Measurements from ENCODE around the gene KDM4B.

Gene KDM4B

DNA sequence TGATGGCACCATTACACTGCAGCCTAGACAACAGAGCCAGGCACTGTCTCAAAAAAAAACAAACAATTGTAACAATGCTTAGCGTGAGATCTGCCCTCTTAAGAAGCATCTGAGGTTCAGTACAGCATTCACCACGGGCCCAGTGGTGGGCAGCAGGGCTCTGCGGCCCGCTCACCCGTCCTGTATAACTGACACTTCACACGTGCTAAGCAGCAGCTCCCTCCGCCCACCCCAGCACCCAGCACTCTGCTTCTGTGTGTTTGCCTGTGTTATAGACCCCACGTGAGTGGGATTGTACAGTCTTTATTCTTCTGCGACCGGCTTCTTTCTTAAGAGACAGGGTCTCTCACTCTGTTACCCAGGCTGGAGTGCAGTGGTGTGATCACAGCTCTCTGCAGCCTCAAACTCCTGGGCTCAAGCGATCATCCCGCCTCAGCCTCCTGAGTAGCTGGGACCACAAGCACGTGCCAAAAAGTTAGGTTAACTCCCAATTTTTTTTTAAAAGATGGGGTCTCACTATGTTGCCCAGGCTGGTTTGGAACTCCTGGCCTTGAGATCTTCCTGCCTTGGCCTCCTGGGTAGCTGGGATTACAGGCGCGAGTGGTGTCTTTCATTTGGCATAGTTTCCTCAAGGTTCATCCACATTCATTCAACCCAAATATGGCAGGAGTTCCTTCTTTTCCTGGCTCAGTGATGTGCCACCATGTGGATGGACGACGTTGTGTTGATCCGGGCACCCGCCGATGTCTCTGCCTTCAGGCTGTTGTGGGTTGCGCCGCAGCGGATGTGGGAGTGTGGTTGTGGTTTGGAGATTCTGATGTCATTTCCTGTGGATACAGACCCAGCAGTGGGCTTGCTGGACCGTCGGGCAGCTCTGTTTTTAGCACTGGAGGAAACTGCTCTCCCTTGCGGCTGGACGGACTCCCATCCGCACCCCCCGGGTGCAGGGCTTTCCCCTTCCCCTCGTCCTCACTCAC is 170.0 kb downstream of the KDM4B start:
- Histone ChIP-seq H3K27me3 (no peaks in the 10 kb centered on the region), H3K9me3 (no peaks in the 10 kb centered on the region; the same call in 1 of the 2 replicates), H3K36me3 (peaks cover 51% of the 10 kb centered on the region), H3K4me3 (ENCODE audit: low read depth, low read length) (no peak overlapping the region), H3K4me1 (peaks cover 39% of the 10 kb centered on the region)
- TF ChIP-seq, protein P1, sequence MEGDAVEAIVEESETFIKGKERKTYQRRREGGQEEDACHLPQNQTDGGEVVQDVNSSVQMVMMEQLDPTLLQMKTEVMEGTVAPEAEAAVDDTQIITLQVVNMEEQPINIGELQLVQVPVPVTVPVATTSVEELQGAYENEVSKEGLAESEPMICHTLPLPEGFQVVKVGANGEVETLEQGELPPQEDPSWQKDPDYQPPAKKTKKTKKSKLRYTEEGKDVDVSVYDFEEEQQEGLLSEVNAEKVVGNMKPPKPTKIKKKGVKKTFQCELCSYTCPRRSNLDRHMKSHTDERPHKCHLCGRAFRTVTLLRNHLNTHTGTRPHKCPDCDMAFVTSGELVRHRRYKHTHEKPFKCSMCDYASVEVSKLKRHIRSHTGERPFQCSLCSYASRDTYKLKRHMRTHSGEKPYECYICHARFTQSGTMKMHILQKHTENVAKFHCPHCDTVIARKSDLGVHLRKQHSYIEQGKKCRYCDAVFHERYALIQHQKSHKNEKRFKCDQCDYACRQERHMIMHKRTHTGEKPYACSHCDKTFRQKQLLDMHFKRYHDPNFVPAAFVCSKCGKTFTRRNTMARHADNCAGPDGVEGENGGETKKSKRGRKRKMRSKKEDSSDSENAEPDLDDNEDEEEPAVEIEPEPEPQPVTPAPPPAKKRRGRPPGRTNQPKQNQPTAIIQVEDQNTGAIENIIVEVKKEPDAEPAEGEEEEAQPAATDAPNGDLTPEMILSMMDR (IDR thresholded peaks at IDR 0.05; ENCODE audit: low read depth, low read length): no peak
- peak; percentile 20 for DNase-seq

DNA sequence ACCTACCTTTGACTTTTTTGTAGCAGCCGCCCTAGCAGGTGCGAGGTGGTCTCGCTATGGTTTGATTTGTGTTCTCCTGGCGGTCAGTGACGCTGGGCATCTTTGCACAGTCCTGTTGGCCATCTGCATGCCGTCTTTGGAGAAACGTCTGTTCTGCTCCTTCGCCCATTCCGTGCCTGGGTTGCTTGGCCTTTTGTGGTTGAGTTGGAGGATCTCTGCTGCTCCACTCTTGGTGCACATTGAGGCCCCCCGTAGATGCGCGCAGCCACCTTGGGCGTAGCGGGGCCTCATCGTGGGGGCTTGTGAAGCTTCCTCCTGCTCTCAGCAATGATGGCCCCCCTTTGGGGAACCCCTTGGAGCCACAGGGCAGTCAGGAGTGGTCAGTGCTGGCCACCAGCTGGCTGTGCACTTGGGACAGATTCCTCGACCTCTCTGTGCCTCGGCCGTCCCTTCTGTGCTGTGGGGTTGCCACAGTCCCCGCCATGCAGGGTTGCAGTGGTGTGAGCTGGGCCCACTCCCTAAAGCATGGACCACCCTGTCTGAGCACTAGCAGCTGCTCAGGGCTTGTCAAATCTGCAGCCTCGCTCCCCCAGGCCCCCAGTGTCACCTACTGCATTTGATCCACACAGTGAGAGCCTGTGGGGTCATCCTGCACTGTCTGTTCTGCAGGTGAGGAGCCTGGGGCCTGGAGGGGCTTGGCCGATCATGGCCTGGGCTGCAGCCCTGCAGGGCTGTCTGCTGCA is 170.8 kb downstream of the KDM4B start:
- H3K27me3 ChIP-seq: no peaks in the 10 kb centered on the region
- H3K36me3 ChIP-seq: peaks cover 46% of the 10 kb centered on the region
- peaks cover 39% of the 10 kb centered on the region for H3K4me1 ChIP-seq
- H3K4me3 ChIP-seq (ENCODE audit: low read depth, low read length): no peak overlapping the region
- DNase-seq: peak; percentile 4
- TF ChIP-seq, protein P1 (IDR thresholded peaks at IDR 0.05; ENCODE audit: low read depth, low read length): no peak
- H3K9me3 ChIP-seq: no peaks in the 10 kb centered on the region; the same call in 1 of the 2 replicates

DNA sequence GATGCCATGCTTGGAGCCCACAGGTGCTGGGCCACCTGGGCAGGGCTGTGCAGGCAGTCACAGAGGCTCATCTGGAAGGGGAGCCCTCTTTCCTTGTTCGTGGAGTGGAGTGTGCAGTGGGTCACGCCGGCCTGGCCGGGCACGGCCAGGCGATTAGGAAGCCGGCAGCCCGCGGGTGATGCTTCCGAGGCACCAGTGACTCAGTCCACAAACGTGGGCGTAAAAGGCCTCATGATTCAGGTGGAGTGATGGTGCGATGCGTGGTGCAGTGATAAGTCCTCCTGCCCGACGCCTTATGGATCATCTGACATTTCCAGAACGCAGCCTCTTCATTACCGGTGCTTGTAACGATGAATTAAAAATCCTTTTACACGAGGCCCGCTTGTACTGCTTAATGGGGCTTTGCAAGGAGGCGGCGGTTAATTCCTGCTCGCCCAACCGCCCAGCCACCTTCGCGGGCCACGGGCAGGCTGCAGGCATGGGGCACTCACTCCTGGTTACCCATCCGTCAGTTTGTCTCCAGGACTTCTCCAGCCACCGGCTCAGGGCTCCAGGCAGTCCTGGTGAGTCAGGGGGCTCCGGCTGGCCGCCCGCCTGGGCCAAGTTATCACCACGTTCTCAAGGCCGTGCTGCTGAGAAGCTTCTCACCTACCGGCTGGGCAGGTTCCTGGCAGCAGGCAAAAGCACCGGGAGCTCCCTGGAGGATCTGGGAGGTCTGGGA is 172.4 kb downstream of the KDM4B start:
- Histone ChIP-seq H3K4me1 (peaks cover 30% of the 10 kb centered on the region), H3K4me3 (ENCODE audit: low read depth, low read length) (no peak overlapping the region), H3K36me3 (peaks cover 38% of the 10 kb centered on the region), H3K9me3 (no peaks in the 10 kb centered on the region; the same call in 1 of the 2 replicates), H3K27me3 (no peaks in the 10 kb centered on the region)
- peak; percentile 16 for DNase-seq
- TF ChIP-seq, protein P1 (IDR thresholded peaks at IDR 0.05; ENCODE audit: low read depth, low read length): no peak

DNA sequence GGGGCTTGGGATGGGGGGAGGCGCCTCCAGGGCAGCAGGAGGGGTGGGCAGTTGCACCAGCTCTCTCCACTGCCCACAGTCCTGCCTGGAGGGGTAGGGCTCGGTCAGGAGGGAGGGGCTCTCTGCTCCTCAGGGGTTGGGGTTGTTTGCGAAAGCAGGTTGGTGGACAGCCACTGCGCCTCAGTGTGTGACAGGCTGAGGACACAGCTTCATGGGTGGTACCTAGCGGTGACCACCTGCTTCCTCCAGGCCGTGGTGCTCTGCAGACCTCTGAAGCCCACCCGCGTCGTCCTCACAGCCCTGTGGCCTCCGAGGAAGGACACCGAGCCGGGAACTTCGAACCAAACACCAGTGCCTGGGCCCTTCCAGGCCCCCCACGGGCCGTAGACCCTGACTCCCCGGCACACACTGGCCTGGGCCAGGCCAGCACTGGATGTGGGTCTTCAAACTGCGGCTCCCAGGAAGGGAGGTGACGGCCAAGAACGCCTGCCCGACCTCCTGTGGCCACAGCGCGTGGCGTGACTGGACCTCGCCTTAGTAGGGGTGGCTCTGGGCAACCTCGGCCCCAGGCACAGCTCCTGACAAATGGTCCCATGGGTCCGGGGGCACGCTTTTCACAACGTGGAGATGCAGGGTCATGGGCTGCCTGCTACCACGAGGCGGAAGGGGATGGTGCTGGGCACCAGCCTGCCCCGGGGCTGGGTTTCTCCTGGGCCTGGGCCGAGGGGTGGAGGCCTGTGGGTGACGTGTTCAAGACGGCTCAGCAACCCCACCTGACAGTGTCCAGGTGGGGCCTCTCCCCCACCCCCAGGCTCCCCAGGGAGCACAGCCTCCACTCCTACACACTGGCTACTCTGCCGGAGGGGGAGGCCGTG is 173.2 kb downstream of the KDM4B start:
- no peak overlapping the region for H3K4me3 ChIP-seq (ENCODE audit: low read depth, low read length)
- H3K36me3 ChIP-seq: peaks cover 38% of the 10 kb centered on the region
- DNase-seq: peak; percentile 33
- H3K27me3 ChIP-seq: no peaks in the 10 kb centered on the region
- TF ChIP-seq, protein P1 (IDR thresholded peaks at IDR 0.05; ENCODE audit: low read depth, low read length): no peak
- peaks cover 23% of the 10 kb centered on the region for H3K4me1 ChIP-seq
- H3K9me3 ChIP-seq: no peaks in the 10 kb centered on the region; the same call in 1 of the 2 replicates

DNA sequence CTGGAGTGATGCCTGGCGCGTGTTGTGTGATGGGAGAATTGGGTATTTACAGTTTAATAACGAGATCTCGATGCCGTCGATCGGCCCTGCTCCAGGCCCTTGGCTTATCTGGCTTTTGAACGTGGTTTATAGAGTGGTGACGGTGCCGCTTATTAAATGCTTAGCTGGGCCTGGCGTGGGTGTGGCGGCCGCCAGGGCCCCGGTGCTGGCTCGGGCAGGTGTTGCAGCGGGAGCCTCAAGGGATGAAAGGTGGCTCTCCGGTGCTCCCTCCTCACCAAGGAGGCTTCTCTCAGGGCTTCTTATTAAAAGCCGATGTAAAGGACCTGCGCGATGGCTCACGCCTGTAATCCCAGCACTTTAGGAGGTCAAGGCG is 173.8 kb downstream of the KDM4B start:
- H3K36me3 ChIP-seq: peaks cover 32% of the 10 kb centered on the region
- no peaks in the 10 kb centered on the region for H3K27me3 ChIP-seq
- DNase-seq: no peak

More for the DNA sequence above, 173.8 kb downstream of the KDM4B start:
- TF ChIP-seq, protein P1 (IDR thresholded peaks at IDR 0.05; ENCODE audit: low read depth, low read length): no peak
- no peaks in the 10 kb centered on the region; the same call in 1 of the 2 replicates for H3K9me3 ChIP-seq
- H3K4me3 ChIP-seq (ENCODE audit: low read depth, low read length): no peak overlapping the region
- H3K4me1 ChIP-seq: peaks cover 23% of the 10 kb centered on the region

Data from BE2C (cell line).